Left lung (tissue), 8 donors: ENCODE results near the gene KIF2A. TPM values are rescaled to one million over a fixed set of nuclear protein-coding genes. Genes with fewer than 3 reads are reported as not detected.

Source experiments
- polyA plus RNA-seq, 6 donors: library from polyadenylated mRNA; unstranded; fragments of 120-200 nt; gene quantifications; one replicate each; pipeline ENCODE4 v1.2.1, GENCODE V29; 2013; ENCODE audit not compliant: insufficient read length in 6 of 6
- total RNA-seq, 2 donors: library from RNA; stranded (reverse); fragmentation: NEBNext Ultra II Directional; extraction: Animal tissue kit (Norgen Biotek cat#: 25700); gene quantifications; one replicate each; pipeline ENCODE4 v1.2.1, GENCODE V29; 2021
- donor health status: DM: no; HTN: yes; CAD: no.
- donor health status: DM: no; HTN: no; CAD: no.

The KIF2A gene
- total and polyA plus RNA-seq, 8 donors: 26.3 to 48.3 (median 43.0) TPM

Other genes starting within 250 kb of the KIF2A start
- gene DIMT1, start 97.7 kb downstream of the KIF2A start, total RNA-seq: 10 to 100 TPM; 19.7 to 28.4 TPM
- gene DIMT1, start 97.7 kb downstream of the KIF2A start, polyA plus RNA-seq: 10 to 100 TPM; 31.6 to 39.7 (median 36.7) TPM
- 10 to 100 TPM; 27.0 to 40.5 TPM for gene IPO11, start 106.6 kb downstream of the KIF2A start, total RNA-seq
- 10 to 100 TPM; 35.1 to 42.6 (median 37.7) TPM for gene IPO11, start 106.6 kb downstream of the KIF2A start, polyA plus RNA-seq